HG03045 (cell line): ENCODE measurements around the gene KIF16B.
"Not testable (repeated sequence)": the region's sequence is repeated elsewhere in the genome, so short reads cannot be mapped to it uniquely, and the experiment has no call there.

ENCODE experiments used
- ATAC-seq: cut with Tn5 transposase; IDR thresholded peaks from one replicate; pipeline ENCODE4 v1.9.1; 2021; ENCODE audit warnings: mild to moderate bottlenecking, moderate library complexity; ENCODE audit not compliant: unreplicated experiment

Gene KIF16B

GRCh38 chr20:16439540-16439939 lies 133.7 kb downstream of the KIF16B start:
- not testable (repeated sequence) for ATAC-seq

GRCh38 chr20:16438100-16438499 lies 135.1 kb downstream of the KIF16B start:
- no peak for ATAC-seq

GRCh38 chr20:16437387-16437996 lies 135.8 kb downstream of the KIF16B start:
- ATAC-seq = no peak

GRCh38 chr20:16434062-16434664 lies 139.1 kb downstream of the KIF16B start:
- ATAC-seq = no peak

GRCh38 chr20:16433293-16433580 lies 140.0 kb downstream of the KIF16B start:
- ATAC-seq = no peak

GRCh38 chr20:16432466-16433292 lies 140.6 kb downstream of the KIF16B start:
- ATAC-seq = no peak

GRCh38 chr20:16428112-16428511 lies 145.1 kb downstream of the KIF16B start:
- ATAC-seq = no peak

- ATAC-seq = no peak
Observed at GRCh38 chr20:16427571-16427970, 145.7 kb downstream of the KIF16B start.

GRCh38 chr20:16424780-16425179 lies 148.5 kb downstream of the KIF16B start:
- ATAC-seq = no peak

GRCh38 chr20:16423311-16424212 lies 149.7 kb downstream of the KIF16B start:
- no peak for ATAC-seq

GRCh38 chr20:16419138-16419715 lies 154.0 kb downstream of the KIF16B start:
- no peak for ATAC-seq

- no peak for ATAC-seq
Observed at GRCh38 chr20:16418616-16419015, 154.6 kb downstream of the KIF16B start.

- ATAC-seq = no peak
Observed at GRCh38 chr20:16417001-16417400, 156.2 kb downstream of the KIF16B start.

- ATAC-seq = no peak
Observed at GRCh38 chr20:16415071-16416053, 157.9 kb downstream of the KIF16B start.

- ATAC-seq = no peak
Observed at GRCh38 chr20:16412906-16413305, 160.3 kb downstream of the KIF16B start.

GRCh38 chr20:16411361-16411760 lies 161.9 kb downstream of the KIF16B start:
- no peak for ATAC-seq

GRCh38 chr20:16410626-16411025 lies 162.6 kb downstream of the KIF16B start:
- no peak for ATAC-seq

- ATAC-seq = no peak
Observed at GRCh38 chr20:16408981-16409380, 164.3 kb downstream of the KIF16B start.

- ATAC-seq = no peak
Observed at GRCh38 chr20:16407251-16408067, 165.8 kb downstream of the KIF16B start.
